Upper lobe of left lung (tissue), 6 donors: ENCODE data around the gene SCYL3. TPM values are rescaled to one million over a fixed set of nuclear protein-coding genes. Genes with fewer than 3 reads are reported as not detected.
"Not testable (repeated sequence)": the region's sequence is repeated elsewhere in the genome, so short reads cannot be mapped to it uniquely, and the experiment has no call there.

ENCODE experiments used
- ATAC-seq, 2 donors: fragments of 200-7000 bp; cut with Tn5 transposase; one replicate each; pipeline ENCODE4 v1.9.1; 2022; ENCODE audit warnings: mild to moderate bottlenecking in 2 of 2, moderate library complexity in 2 of 2; ENCODE audit not compliant: low FRiP score in 2 of 2
- DNase-seq, 2 donors: peaks; one replicate each; pipeline ENCODE4 v3.0.0-alpha.2; 2019 to 2020
- H3K27ac ChIP-seq, 4 donors: fragments of 200-600 bp; sonication (generic); one replicate each; pipeline ENCODE4 v1.5.1; 2016 to 2019
- H3K27me3 ChIP-seq, 4 donors: fragments of 200-600 bp; sonication (generic); one replicate each; pipeline ENCODE4 v1.5.1; 2017 to 2019
- H3K36me3 ChIP-seq, 4 donors: fragments of 200-600 bp; sonication (generic); one replicate each; pipeline ENCODE4 v1.5.1; 2016 to 2019
- H3K4me1 ChIP-seq, 4 donors: fragments of 200-600 bp; sonication (generic); one replicate each; pipeline ENCODE4 v1.5.1; 2018 to 2019
- H3K4me3 ChIP-seq, 4 donors: fragments of 200-600 bp; sonication (generic); one replicate each; pipeline ENCODE4 v1.5.1; 2017 to 2019; ENCODE audit warnings: mild to moderate bottlenecking in 2 of 4, moderate library complexity in 1 of 4
- H3K9me3 ChIP-seq, 4 donors: fragments of 200-600 bp; sonication (generic); one replicate each; pipeline ENCODE4 v1.5.1; 2018 to 2019
- EP300 ChIP-seq, 4 donors: sonication (generic); formaldehyde crosslinking; IDR thresholded peaks; one replicate each; pipeline ENCODE4 v1.5.1; 2017; ENCODE audit warnings: antibody characterized with exemption in 4 of 4, control low read depth in 2 of 4
- POLR2A ChIP-seq, 4 donors: fragments of 450-650 bp; IDR thresholded peaks; one replicate each; pipeline ENCODE4 v1.5.1; 2016 to 2017; ENCODE audit warnings: antibody characterized with exemption in 4 of 4, mild to moderate bottlenecking in 2 of 4
- POLR2AphosphoS5 ChIP-seq, 2 donors: sonication (generic); formaldehyde crosslinking; IDR thresholded peaks; one replicate each; pipeline ENCODE4 v1.5.1; 2017; ENCODE audit warnings: antibody characterized with exemption in 2 of 2
- WGBS, 2 donors: methylation state at CpG; one replicate each; pipeline ENCODE4 v1.1.5; 2017 to 2018; 5-methylcytosine and 5-hydroxymethylcytosine counted together
- total RNA-seq, 6 donors: library from RNA; depleted of rRNA in 4 of 6; stranded (reverse); fragments of >200 nt in 4 of 6; gene quantifications; one replicate each; pipeline versions ENCODE4 v1.1.0 to v1.2.1, GENCODE V29; 2016 to 2021
- TF ChIP-seq, protein P1 (sequence below), 6 experiments: fragments of 450-650 bp in 4 of 6; fragments of 200-600 bp in 2 of 6; sonication (generic) in 2 of 6; IDR thresholded peaks; one replicate each; pipeline ENCODE4 v1.5.1; 2016 to 2019; ENCODE audit warnings: antibody characterized with exemption in 6 of 6
- donor health status: DM: no; HTN: no; CAD: no; lungs with moderate emphysema.
- donor health status: DM: no; HTN: yes; CAD: no; lungs with severe emphysema.

SCYL3 gene
- total RNA-seq, 6 donors from 2014 or later = 6.4 to 15.1 (median 10.7) TPM

GRCh38 chr1:169877800-169878491, 15.8 kb downstream of the SCYL3 start:
- Histone ChIP-seq H3K27me3 (no peaks in the 10 kb centered on the region), H3K4me3 (no peak overlapping the region), H3K27ac (peak overlapping the region in 1 of 4 donors; percentile 4), H3K36me3 (peaks cover 12 to 64% (median 39%) of the 10 kb centered on the region in 4 donors), H3K4me1 (peaks cover 0 to 13% (median 2%) of the 10 kb centered on the region in 4 donors), H3K9me3 (no peaks in the 10 kb centered on the region)
- WGBS, 2 donors = 92 to 99% methylated on average over 2 of the region's 2 CpGs
- ATAC-seq = no peak
- TF ChIP-seq, protein P1, sequence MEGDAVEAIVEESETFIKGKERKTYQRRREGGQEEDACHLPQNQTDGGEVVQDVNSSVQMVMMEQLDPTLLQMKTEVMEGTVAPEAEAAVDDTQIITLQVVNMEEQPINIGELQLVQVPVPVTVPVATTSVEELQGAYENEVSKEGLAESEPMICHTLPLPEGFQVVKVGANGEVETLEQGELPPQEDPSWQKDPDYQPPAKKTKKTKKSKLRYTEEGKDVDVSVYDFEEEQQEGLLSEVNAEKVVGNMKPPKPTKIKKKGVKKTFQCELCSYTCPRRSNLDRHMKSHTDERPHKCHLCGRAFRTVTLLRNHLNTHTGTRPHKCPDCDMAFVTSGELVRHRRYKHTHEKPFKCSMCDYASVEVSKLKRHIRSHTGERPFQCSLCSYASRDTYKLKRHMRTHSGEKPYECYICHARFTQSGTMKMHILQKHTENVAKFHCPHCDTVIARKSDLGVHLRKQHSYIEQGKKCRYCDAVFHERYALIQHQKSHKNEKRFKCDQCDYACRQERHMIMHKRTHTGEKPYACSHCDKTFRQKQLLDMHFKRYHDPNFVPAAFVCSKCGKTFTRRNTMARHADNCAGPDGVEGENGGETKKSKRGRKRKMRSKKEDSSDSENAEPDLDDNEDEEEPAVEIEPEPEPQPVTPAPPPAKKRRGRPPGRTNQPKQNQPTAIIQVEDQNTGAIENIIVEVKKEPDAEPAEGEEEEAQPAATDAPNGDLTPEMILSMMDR (IDR thresholded peaks at IDR 0.05) = no peak
- no peak for DNase-seq

- no peak for TF ChIP-seq POLR2AphosphoS5 (IDR thresholded peaks at IDR 0.05)
- no peak for TF ChIP-seq POLR2A (IDR thresholded peaks at IDR 0.05)
- TF ChIP-seq, protein P1 (IDR thresholded peaks at IDR 0.05) = no peak
- TF ChIP-seq EP300 (IDR thresholded peaks at IDR 0.05) = no peak
- H3K27ac ChIP-seq = no peak overlapping the region
- WGBS, 2 donors = 88 to 94% methylated on average over 3 of the region's 3 CpGs
- H3K36me3 ChIP-seq = peaks cover 36 to 89% (median 64%) of the 10 kb centered on the region in 4 donors
- no peak for DNase-seq
- ATAC-seq = no peak
- H3K9me3 ChIP-seq = no peaks in the 10 kb centered on the region
- H3K4me3 ChIP-seq = no peak overlapping the region
- no peaks in the 10 kb centered on the region for H3K27me3 ChIP-seq
- peaks cover 0 to 10% (median 2%) of the 10 kb centered on the region in 4 donors for H3K4me1 ChIP-seq
Observed at GRCh38 chr1:169874229-169874628, 19.5 kb downstream of the SCYL3 start.

DNA sequence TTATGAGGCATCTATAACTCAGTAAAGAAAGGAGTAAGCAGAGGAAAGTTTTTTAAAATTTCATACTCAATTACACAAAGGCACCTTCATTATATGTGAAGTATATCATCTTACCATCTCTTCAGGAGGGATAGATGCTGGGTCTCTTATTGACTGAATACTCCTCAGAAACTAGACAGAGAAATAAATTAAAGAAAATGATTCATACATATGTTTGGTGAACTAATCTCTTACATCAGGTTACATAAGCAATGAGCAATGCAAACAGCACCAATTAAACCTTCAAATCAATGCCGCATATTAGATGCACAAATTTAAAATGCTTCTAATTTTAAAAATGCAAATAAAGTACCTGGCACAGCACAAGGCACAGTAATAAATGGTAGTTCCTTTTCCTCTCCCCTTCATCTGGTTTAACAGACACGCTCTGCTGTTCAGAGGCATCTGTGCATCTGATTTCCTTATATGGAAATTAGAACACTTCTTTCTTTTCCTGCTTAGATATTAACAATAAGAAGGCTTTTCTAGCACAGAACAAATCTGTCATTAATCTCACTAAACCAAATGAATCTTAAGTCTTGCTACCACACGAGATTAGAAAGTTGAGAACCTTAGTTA, 20.0 kb downstream of the SCYL3 start:
- Histone ChIP-seq H3K36me3 (peaks cover 40 to 95% (median 68%) of the 10 kb centered on the region in 4 donors), H3K4me1 (peaks cover 0 to 4% (median 2%) of the 10 kb centered on the region in 4 donors), H3K4me3 (no peak overlapping the region), H3K27ac (no peak overlapping the region), H3K27me3 (no peaks in the 10 kb centered on the region), H3K9me3 (no peaks in the 10 kb centered on the region)
- TF ChIP-seq POLR2AphosphoS5 (IDR thresholded peaks at IDR 0.05) = no peak
- TF ChIP-seq, protein P1 (IDR thresholded peaks at IDR 0.05) = no peak
- ATAC-seq = no peak
- DNase-seq = no peak
- WGBS, 2 donors = 86 to 87% methylated on average over 3 of the region's 3 CpGs

GRCh38 chr1:169872906-169873305, 20.8 kb downstream of the SCYL3 start:
- DNase-seq = no peak
- H3K4me1 ChIP-seq = no peaks in the 10 kb centered on the region
- no peak overlapping the region for H3K4me3 ChIP-seq
- ATAC-seq = no peak
- H3K27ac ChIP-seq = no peak overlapping the region
- H3K27me3 ChIP-seq = no peaks in the 10 kb centered on the region
- peaks cover 44 to 98% (median 72%) of the 10 kb centered on the region in 4 donors for H3K36me3 ChIP-seq
- no peak for TF ChIP-seq EP300 (IDR thresholded peaks at IDR 0.05)
- TF ChIP-seq, protein P1 (IDR thresholded peaks at IDR 0.05) = no peak
- no peak for TF ChIP-seq POLR2AphosphoS5 (IDR thresholded peaks at IDR 0.05)
- no peak for TF ChIP-seq POLR2A (IDR thresholded peaks at IDR 0.05)
- no peaks in the 10 kb centered on the region for H3K9me3 ChIP-seq

- H3K27me3 ChIP-seq, H3K9me3 ChIP-seq, H3K4me3 ChIP-seq, ATAC-seq, H3K27ac ChIP-seq, H3K4me1 ChIP-seq, DNase-seq: not testable (repeated sequence)
- peaks cover 45 to 98% (median 74%) of the 10 kb centered on the region in 4 donors for H3K36me3 ChIP-seq
- WGBS, 2 donors = 94 to 100% methylated on average over 1 to 3 of the region's 3 CpGs
Observed at GRCh38 chr1:169871988-169872387, 21.7 kb downstream of the SCYL3 start.
